Panc1 (cell line): ENCODE data around the gene FRMPD1.

ENCODE experiments used
- POLR2AphosphoS5 ChIP-seq: IDR thresholded peaks from 2 replicates; pipeline ENCODE4 v1.6.1; 2012; ENCODE audit warnings: mild to moderate bottlenecking, low read depth, low read length, moderate library complexity
- TCF7L2 ChIP-seq: IDR thresholded peaks from 2 replicates; pipeline ENCODE4 v1.6.1; 2011; ENCODE audit warnings: mild to moderate bottlenecking, low read depth, low read length, inconsistent platforms
- TF ChIP-seq, protein P1 (sequence below): fragments of 450-650 bp; IDR thresholded peaks from 2 replicates; pipeline ENCODE4 v1.5.1; 2017; ENCODE audit warnings: mild to moderate bottlenecking
- TF ChIP-seq, protein P2 (sequence below), 2 experiments: IDR thresholded peaks; 2 replicates each; pipeline ENCODE4 v1.6.1; 2011 to 2012; ENCODE audit warnings: low read depth in 2 of 2, control low read depth in 1 of 2, low read length in 1 of 2, mild to moderate bottlenecking in 1 of 2, moderate library complexity in 1 of 2; ENCODE audit not compliant: insufficient read depth in 1 of 2

DNA sequence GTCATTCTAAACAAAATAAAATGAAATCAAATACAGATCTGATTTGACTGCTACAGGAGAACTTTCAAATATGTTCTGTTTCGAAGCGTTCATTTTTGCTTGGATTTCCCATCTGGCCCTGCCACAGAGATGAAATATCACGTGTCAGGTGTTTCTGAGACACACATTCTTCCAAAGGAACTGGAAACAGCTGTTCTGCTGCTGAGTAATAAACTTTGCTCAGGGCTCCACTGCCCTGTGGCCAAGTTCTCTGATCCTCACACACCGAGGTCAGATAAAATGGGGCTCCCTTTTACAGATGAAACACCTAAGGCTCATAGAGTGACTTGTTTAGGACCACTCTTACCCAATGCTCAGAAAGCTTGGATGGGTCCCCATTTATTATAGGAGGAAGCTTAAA lies 42.5 kb downstream of the FRMPD1 start:
- TF ChIP-seq, protein P1, sequence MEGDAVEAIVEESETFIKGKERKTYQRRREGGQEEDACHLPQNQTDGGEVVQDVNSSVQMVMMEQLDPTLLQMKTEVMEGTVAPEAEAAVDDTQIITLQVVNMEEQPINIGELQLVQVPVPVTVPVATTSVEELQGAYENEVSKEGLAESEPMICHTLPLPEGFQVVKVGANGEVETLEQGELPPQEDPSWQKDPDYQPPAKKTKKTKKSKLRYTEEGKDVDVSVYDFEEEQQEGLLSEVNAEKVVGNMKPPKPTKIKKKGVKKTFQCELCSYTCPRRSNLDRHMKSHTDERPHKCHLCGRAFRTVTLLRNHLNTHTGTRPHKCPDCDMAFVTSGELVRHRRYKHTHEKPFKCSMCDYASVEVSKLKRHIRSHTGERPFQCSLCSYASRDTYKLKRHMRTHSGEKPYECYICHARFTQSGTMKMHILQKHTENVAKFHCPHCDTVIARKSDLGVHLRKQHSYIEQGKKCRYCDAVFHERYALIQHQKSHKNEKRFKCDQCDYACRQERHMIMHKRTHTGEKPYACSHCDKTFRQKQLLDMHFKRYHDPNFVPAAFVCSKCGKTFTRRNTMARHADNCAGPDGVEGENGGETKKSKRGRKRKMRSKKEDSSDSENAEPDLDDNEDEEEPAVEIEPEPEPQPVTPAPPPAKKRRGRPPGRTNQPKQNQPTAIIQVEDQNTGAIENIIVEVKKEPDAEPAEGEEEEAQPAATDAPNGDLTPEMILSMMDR: no peak
- TF ChIP-seq POLR2AphosphoS5: no peak
- no peak for TF ChIP-seq TCF7L2
- TF ChIP-seq, protein P2, sequence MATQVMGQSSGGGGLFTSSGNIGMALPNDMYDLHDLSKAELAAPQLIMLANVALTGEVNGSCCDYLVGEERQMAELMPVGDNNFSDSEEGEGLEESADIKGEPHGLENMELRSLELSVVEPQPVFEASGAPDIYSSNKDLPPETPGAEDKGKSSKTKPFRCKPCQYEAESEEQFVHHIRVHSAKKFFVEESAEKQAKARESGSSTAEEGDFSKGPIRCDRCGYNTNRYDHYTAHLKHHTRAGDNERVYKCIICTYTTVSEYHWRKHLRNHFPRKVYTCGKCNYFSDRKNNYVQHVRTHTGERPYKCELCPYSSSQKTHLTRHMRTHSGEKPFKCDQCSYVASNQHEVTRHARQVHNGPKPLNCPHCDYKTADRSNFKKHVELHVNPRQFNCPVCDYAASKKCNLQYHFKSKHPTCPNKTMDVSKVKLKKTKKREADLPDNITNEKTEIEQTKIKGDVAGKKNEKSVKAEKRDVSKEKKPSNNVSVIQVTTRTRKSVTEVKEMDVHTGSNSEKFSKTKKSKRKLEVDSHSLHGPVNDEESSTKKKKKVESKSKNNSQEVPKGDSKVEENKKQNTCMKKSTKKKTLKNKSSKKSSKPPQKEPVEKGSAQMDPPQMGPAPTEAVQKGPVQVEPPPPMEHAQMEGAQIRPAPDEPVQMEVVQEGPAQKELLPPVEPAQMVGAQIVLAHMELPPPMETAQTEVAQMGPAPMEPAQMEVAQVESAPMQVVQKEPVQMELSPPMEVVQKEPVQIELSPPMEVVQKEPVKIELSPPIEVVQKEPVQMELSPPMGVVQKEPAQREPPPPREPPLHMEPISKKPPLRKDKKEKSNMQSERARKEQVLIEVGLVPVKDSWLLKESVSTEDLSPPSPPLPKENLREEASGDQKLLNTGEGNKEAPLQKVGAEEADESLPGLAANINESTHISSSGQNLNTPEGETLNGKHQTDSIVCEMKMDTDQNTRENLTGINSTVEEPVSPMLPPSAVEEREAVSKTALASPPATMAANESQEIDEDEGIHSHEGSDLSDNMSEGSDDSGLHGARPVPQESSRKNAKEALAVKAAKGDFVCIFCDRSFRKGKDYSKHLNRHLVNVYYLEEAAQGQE (IDR thresholded peaks at IDR 0.05; ENCODE audit: insufficient read depth in 1 of 2, low read depth in 2 of 2, low read length in 1 of 2): no peak
